HG03342 (cell line): ENCODE measurements around the gene AFDN.

ENCODE experiments used
- ATAC-seq: cut with Tn5 transposase; IDR thresholded peaks from one replicate; pipeline ENCODE4 v1.9.1; 2021; ENCODE audit warnings: mild to moderate bottlenecking, moderate library complexity; ENCODE audit not compliant: unreplicated experiment

Gene AFDN

DNA sequence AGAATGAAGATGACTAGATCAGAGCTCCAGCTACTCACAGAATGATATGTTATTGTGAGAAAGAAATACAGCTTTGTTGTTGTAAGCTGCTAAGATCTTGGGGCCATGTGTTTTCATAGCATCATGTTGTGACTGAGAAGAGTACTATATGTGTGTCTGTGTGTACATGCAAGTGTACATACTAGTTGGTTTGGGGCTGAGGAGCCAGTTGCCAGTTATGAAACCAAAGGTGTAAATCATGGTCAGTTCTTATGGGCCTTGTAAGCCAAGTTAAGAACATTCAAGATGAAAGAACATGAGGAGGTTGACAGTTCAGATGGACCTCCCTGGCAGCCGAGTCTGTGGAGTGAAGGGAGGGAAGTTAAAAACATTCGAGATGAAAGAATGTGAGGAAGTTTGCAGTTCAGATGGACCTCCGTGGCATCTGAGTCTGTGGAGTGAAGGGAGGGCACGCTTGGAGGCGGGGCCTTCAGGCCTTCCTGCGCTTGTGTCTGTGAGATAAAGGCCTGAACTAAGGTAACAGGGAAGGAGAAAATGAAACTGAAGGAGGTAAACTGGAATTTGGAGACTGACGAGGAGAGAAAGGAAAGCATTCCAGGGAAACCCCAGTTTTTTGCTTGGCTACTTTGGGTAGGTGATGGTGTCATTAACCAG lies 13.9 kb downstream of the AFDN start:
- ATAC-seq = no peak

DNA sequence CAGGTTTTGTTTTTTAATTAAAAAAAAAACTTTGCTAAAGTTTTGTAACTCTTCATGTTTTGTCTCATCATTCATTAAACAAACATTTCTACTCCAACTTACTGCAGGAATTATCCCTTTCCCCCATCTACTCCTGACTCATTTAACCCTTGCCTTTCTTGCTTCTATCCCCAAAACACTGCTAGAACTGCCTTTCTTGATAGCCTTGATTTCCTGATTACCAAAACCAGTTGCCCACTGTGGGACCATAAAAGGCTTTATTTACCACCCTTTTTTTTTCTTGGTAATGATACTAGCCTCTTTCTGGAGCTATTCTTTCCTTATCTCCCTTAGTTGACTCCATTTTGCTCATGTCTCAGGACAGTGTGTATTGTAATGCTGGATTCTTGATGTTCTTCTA lies 15.3 kb downstream of the AFDN start:
- no peak for ATAC-seq

DNA sequence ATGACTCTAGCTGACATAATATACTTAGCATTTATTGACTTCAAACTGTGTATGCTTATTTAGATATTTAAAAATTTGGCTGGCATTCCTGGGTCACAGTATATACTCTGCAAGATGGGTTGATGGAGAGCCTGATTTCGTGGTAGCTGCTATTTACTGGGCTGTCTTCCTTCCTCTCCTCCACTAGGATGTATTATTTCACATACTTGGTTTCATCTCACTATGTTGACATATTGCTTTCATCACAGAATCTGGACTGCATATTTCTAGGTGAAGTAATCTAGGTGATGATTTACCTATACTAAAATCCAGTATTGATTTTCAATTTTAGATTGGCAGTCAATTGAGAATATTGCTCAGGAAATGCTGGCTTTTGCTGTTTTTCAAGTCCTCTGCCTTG lies 15.7 kb downstream of the AFDN start:
- no peak for ATAC-seq

DNA sequence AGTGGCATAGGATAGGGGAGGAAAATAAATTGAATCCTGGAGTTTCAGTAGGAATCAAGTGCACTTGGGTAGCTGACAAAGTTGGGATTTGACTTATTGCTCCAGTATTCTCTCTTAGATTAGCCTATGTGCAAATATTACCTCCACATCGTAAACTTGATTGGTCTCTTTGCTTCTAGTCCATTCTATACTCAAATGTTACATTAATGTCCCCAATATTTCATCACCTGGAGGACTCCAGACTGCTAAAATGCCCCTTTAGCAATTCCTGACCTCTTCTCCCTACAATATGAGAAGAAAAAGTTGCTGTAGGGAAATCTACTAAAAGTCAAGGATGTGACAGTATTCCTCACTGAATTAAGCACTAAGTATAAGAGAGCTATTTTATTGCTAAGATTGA lies 16.3 kb downstream of the AFDN start:
- ATAC-seq = no peak

DNA sequence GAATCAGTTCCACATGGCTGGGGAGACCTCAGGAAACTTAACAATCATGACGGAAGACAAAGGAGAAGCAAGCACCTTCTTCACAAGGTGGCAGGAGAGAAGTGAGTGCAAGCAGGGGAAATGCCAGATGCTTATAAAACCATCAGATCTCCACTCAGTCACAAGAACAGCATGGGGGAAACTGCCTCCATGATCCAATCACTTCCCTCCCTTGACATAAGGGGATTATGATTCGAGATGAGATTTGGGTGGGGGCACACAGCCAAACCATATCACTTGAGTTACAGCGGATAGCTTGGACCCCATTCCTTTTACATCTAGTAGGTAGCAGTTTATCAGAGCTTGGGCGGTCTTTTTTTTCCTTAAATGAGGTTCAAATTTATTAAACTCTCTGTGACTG lies 19.1 kb downstream of the AFDN start:
- no peak for ATAC-seq

DNA sequence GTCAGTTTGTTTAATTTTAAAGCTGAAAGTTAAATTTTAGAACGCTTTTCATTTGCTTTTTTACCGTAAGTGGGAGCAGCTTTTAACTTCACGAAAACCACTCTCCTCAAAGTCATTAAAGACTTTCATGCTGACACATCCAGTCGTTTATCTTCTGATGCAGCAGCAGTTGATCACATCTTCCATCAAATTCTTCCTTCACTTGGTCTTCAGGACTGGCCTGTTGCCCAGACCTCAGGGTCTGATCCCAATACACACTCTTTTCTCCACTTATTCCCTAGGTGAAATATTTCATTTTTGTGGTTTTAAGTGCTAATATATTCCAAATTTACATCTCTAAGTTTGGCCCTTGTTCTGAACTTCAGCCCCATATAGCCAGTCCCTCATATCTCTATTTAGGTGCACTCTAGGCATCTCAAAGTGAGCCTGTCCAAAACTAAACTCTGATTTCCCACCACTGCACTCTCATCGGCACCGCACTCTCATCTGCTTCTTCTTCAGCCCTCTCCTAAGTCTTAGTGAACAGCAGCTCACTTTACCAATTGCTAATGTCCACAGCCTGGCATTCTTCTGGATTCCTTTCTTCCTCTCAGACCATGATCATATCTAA lies 20.4 kb downstream of the AFDN start:
- no peak for ATAC-seq

DNA sequence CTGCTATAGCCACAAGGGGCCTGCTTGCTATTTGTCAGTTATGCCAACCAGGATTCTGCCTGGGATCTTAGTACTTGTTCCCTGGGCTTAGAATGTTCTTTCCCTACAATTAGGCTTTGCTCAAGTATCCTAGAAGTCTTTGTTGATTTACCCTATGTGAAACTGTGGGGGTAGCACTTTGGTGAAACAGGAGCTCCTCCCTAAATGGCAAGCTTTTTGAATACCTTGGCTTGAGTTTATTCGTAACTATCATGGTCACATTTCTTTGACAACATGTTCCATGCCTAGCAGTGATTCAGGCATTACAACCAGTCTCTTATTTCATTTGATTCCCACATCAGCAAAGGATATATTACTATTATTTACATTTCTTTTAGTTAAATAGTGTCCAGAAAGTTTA lies 21.2 kb downstream of the AFDN start:
- ATAC-seq = no peak

DNA sequence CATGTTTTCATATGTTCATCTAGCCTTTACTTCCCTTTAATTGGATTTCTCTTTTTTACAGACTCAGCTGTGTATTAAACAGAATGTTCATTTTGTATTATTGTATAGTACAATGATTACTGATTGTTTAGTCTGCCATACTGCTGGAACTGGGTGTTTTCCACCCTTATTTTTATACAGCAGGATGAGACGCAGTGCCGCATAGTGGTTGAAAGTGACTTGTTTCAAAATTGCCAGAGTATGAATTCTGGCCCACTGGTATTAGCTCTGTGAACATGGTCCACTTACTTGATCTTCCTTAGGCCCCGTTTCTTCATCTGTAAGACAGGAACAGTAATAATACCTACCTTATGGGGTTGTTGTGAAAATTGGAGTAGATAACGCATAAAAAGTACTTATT lies 22.1 kb downstream of the AFDN start:
- ATAC-seq = no peak

DNA sequence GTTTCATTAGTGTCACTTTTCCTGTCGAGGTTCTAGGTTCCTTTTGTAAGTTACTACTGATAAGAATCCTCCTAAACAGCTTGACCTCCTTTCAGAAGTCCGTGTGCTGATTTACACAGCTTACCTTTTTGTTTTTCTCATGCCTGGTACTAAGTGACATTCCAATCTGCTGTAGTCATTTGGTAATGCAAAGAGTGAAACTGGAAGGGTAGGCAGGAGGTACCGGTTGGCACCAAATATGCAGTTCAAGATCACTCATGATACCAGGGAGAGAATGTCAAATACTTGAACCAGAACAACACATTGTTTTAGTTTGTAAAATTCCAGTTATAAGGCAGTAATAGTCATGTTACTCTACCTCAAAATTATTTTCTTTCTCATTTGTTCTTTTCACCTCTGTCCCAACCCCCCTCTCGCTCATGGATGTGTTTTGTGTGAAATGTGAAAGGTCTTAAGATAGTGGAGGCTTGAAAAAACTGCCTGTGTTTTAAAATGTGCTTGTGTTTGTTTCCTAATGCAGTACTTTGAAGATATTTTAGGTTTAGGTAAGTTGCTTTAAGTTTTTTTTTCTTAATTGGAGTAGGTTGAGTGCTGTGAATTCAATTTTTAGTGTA lies 23.2 kb downstream of the AFDN start:
- ATAC-seq = no peak

DNA sequence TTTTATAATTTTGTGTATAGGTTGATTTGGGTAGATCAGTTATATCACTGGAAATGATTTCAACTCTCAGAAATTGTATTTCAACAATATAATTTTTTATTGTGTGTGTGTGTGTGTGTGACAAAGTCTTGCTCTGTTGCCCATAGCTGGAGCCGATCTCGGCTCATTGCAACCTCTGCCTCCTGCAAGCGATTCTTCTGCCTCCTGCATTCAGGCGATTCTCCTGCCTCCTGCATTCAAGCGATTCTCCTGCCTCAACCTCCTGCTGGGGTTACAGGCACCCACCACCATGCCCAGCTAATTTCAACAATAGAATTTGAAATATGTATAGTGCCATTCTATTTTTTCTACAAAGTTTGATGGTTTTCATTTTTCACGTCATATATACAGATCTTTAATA lies 24.1 kb downstream of the AFDN start:
- ATAC-seq = no peak

DNA sequence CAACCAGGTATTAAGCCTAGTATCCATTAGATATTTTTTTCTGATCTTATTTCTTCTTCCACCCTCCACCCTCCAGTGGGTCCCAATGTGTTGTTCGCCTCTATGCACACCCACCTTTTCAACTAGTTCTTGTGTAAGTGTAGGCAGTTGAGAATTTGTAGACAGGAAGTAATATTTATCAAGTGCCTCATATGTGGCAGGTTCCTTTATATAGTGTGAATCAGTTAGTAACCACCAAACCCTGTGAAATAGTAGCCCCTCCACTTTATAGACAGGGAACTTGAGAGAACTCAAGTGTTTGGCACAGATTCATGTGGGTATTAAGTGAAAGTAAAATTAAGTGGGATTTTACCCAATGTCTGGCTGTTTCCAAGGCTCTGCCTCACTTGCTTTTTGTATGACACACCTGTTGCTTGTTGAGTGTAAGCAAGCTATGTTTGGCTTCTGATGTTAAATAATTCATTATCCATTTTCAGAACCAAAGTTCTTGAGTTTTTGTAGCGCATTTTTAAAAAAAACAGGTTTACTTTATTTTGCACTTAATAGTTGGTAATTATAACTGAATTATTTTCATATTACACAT lies 24.8 kb downstream of the AFDN start:
- ATAC-seq = no peak

DNA sequence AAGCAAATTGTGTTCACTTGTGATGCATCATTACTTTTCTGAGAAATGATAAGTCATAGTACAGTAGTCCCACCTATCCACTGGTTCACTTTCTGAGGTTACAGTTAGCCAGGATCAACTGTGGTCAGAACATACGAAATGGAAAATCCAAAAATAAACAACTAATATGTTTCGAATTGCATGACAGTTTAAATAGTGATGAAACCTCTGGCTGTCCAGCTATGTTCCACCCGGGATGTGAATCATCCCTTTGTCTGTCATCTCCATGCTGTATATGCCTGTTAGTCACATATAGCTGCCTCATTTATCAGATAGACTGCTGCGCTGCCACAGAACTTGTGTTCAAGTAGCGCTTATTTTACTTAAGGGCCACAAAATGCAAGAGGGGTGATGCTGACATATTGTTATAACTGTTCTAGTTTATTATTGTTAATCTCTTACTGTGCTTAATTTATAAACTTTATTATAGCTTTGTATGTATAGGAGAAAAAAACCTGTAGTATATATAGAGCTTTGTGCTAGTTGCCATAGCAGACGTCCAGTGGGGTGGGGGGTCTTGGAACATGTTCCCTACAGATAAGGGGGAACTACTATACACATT lies 29.2 kb downstream of the AFDN start:
- no peak for ATAC-seq

DNA sequence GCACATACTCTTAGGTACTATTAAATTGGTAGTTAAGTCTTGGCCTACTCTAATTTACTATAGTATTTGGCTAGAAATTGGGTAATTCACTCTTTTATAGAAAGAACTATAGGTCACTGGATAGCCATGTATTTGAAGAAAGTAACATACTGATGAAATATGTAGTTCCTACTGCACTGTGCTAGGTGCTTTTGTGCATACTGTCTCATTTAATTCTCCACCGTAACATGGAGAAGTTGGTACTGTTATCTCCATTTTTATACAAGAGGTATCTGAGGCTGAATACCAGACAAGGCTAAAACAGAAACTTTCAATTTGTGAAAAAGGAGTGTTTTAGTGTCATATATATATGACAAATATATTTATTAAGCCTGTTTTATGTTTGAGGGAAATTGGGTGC lies 29.8 kb downstream of the AFDN start:
- no peak for ATAC-seq

DNA sequence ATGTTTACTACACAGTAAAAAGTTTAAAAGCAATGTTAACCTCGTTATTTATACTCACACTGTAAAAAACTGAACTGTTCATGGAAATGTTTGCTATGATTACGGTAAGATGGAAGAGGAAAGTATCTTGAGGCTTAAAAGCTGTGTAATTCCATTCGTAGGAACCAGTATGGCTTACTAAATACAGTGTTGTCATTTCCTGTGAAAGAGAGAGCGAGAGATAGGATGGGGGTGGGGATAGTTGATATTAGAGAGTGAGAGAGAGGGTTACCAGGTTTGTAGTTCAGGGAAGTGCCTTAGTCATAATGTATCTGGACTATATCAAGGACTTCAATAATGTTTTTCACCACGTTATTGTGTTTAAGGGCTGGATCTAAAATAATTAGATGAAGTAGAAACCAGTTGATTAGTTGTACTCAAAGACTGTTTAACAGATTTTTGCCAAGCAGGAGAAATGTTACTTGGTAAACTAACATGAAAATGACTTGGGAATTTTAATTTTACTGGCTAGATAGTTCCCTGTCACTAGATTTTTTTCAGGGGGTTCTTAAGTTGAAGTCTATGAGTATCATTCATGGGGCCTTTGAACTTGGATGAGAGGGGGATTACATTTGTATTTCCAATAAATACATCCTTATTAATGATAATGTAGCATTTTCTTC lies 30.4 kb downstream of the AFDN start:
- no peak for ATAC-seq

DNA sequence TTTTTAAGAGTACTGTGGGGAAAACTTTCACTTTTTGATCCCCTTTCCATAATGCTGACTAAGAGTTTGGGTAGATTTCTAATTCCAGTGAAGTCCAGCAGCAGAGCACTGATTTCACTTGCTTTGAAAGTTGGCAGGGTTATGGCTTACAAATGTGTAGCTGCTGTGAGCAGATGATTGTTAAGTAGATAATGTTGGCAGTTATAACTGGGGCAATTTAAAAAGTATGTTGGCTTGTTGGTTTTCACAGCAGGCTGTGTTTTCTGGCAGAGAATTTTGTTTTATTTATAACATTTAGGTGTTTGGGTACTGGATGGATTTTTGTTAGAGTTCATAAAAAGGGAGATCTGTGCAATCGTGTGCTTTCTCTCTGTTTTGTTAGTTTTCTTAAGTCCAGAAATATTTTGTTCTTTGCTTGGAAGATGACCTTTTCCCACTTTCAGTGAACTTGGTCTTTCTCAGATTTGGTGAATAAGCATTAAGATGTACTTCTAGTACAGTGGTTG lies 31.4 kb downstream of the AFDN start:
- ATAC-seq = no peak

DNA sequence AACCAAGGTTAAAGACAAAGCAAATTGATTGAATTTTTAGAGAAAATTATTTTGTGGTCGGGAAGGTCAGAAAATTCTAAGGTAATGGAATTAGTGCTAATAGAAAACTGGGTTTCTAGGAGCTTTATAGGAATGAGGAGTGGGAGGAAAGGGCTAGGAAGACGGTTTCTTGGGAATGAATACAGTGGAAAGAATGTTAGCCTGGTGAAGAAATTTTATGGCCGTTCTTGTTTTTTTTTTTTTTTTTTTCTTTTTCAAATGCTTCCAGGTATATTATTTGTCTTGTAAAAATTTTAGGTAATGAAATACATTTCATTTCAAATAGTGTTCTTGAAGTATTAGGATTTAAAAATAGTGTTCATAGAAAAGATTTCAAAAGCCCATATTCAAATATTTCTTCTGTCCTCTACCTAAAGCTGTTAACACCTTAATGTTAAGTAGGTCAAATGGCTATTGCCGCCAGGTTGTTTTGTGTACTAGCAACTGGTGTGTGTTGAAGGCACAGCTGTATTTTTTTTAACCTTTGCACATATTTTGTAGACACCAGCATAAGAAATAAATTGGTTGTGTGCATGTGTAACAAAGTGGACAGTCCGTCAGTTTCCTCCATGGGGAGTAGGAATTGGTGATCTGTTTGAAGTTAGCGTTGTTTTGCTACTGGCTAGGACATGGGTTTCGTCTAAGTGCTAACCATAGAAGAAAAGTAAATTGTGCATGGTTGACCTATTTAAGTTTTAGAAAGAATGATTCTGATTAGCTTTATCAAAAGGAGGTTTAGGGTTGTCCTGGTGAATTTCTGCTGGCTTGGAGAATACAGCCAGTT lies 32.3 kb downstream of the AFDN start:
- ATAC-seq = no peak

DNA sequence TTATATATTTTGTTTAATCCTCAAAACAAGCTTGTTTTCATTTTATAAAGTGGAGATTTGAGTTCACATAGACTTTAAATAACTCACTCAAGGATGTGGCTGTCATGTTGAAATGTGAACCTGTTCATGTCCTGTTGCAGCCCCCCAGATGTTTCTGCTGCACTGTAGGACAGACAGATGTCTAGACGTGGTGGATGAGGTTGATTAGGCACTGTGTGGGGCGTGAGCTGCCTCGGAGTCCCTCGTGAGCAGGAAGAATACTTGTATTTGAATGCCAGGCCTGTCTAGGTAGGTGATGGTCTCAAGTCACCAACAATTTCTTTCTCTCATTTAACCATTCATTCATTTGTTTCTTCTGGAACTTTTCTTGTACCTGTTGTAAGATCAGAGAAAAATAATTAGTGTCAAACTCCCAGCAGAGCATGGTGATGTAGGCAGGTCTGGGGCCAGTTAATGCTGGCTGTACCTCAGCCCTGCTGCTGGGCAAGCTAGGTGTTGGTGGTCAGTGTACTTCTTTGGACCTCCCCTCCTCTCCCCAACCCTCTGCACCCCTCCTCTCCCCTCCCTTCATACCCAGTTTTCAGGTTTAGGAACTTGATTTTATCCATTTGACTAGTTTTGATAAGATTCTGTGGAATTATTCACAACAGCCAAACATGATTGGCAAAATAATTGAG lies 34.0 kb downstream of the AFDN start:
- no peak for ATAC-seq

DNA sequence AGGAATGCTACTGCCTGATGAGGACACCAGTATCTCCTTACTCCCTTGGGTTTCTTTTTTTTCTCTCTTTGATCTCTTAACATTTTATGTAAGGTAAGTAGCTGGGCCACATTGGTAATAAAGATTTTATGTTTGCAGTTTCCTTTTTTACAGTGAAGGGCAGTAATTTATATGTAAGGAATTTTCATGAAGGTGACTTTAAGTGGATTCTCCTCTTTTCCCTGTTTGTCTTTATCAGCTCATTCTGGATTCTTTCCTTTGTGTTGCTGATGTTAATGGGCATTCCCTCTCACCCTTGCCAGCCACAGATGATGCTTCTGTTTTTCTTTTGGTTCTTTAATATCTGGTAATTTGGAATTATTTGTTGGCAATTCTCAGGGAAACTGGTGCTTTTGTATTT lies 34.7 kb downstream of the AFDN start:
- no peak for ATAC-seq

DNA sequence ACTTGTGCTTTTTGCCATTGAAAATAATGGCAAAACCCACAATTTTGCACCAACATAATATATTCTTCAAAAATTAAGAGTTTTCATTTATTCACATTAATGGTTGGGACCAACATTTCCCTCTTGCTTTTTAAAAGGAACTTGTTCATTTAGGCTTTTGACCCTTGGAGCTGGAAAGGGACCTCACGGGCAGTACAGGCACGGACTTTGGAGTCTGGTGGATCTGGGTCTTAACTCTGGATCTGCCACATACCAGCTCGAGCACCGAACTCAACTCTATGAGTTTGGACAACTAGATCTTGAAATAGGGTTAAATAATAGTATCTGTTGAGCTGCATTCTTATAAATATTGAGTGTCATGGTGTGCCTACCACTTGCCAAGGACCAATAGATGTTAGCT lies 37.2 kb downstream of the AFDN start:
- no peak for ATAC-seq

DNA sequence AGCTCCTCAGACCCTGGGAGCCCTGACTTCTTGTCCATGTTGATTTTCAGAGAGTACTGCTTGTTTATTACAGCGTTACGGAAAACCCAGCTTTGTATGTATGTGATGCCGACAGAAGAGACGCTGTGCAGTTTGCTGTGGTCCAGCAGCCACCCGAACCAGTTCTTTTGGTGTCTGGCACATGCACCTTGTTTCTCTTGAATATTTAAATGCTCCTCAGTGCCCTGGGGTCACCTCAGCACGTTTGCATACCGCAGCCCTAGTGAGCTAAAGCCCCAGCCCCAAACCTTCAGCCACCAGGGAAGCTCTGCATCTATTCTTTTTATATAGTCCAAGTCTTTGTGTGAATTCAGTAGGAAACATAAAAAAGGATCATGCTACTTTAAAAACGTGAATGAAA lies 39.9 kb downstream of the AFDN start:
- ATAC-seq = no peak
